Urinary bladder (tissue), 4 donors: Measurements from ENCODE around the gene CD109. TPM values are rescaled to one million over a fixed set of nuclear protein-coding genes. Genes with fewer than 3 reads are reported as not detected.
"Not testable (repeated sequence)": the region's sequence is repeated elsewhere in the genome, so short reads cannot be mapped to it uniquely, and the experiment has no call there.

Experiments used
- DNase-seq: peaks from one replicate; pipeline ENCODE4 v3.0.0-alpha.2; 2015; ENCODE audit errors: extremely low spot score
- H3K27ac ChIP-seq: one replicate; pipeline ENCODE4 v1.5.1; 2013; ENCODE audit warnings: low read depth, mild to moderate bottlenecking, moderate library complexity
- H3K36me3 ChIP-seq: one replicate; pipeline ENCODE4 v1.6.1; 2013; ENCODE audit warnings: mild to moderate bottlenecking, moderate library complexity; ENCODE audit not compliant: insufficient read depth
- H3K4me1 ChIP-seq: one replicate; pipeline ENCODE4 v1.6.1; 2013; ENCODE audit warnings: mild to moderate bottlenecking, moderate library complexity; ENCODE audit not compliant: insufficient read depth
- H3K4me3 ChIP-seq: one replicate; pipeline ENCODE4 v1.5.1; 2013; ENCODE audit warnings: low read depth, low read length
- WGBS: extraction: QIAGEN DNeasy Blood & Tissue Kit; methylation state at CpG from one replicate; pipeline ENCODE4 v1.1.7; 2013; 5-methylcytosine and 5-hydroxymethylcytosine counted together
- polyA plus RNA-seq: library from polyadenylated mRNA; stranded (reverse); fragments of 200-250 nt; gene quantifications from one replicate; pipeline ENCODE4 v1.2.3, GENCODE V29; 2013
- total RNA-seq: library from RNA; depleted of rRNA; stranded (reverse); fragments of >200 nt; gene quantifications from one replicate; pipeline ENCODE4 v1.2.3, GENCODE V29; 2014
- donor health status: healthy with polysubstance abuse.
- donor health status: healthy.

The CD109 gene
- total and polyA plus RNA-seq, 2 donors: 7.0 to 34.9 TPM

GRCh38 chr6:73800997-73801396 is 105.0 kb downstream of the CD109 start:
- DNase-seq: no peak
- Histone ChIP-seq H3K4me3 (no peak overlapping the region), H3K4me1 (peaks cover 1% of the 10 kb centered on the region), H3K36me3 (no peaks in the 10 kb centered on the region), H3K27ac (no peak overlapping the region)
- WGBS: 46% methylated on average over 1 of the region's 1 CpG

- Histone ChIP-seq H3K27ac (no peak overlapping the region), H3K36me3 (no peaks in the 10 kb centered on the region), H3K4me3 (no peak overlapping the region), H3K4me1 (peaks cover 1% of the 10 kb centered on the region)
- 74% methylated on average over 1 of the region's 1 CpG for WGBS
- no peak for DNase-seq
Measured at GRCh38 chr6:73801652-73802268, 105.8 kb downstream of the CD109 start.

GRCh38 chr6:73802366-73802765 is 106.4 kb downstream of the CD109 start:
- no peak for DNase-seq
- Histone ChIP-seq H3K4me3 (no peak overlapping the region), H3K36me3 (no peaks in the 10 kb centered on the region), H3K4me1 (peaks cover 1% of the 10 kb centered on the region), H3K27ac (no peak overlapping the region)
- WGBS: 79% methylated on average over 2 of the region's 2 CpGs

GRCh38 chr6:73803562-73804241 is 107.7 kb downstream of the CD109 start:
- H3K27ac ChIP-seq: no peak overlapping the region
- WGBS: 50% methylated on average over 5 of the region's 5 CpGs
- no peak for DNase-seq
- H3K4me1 ChIP-seq: peaks cover 1% of the 10 kb centered on the region
- no peaks in the 10 kb centered on the region for H3K36me3 ChIP-seq
- no peak overlapping the region for H3K4me3 ChIP-seq

- not testable (repeated sequence) for H3K27ac ChIP-seq, H3K36me3 ChIP-seq, DNase-seq, H3K4me1 ChIP-seq, H3K4me3 ChIP-seq
- WGBS: 82% methylated on average over 7 of the region's 7 CpGs
Measured at GRCh38 chr6:73805221-73805620, 109.2 kb downstream of the CD109 start.

GRCh38 chr6:73805982-73806381 is 110.0 kb downstream of the CD109 start:
- not testable (repeated sequence) for H3K4me1 ChIP-seq, H3K4me3 ChIP-seq, H3K27ac ChIP-seq, H3K36me3 ChIP-seq, DNase-seq
- WGBS: 99% methylated on average over 3 of the region's 4 CpGs

GRCh38 chr6:73811706-73812105 is 115.7 kb downstream of the CD109 start:
- H3K36me3 ChIP-seq: no peaks in the 10 kb centered on the region
- no peak for DNase-seq
- no peaks in the 10 kb centered on the region for H3K4me1 ChIP-seq
- H3K27ac ChIP-seq: no peak overlapping the region
- no peak overlapping the region for H3K4me3 ChIP-seq

GRCh38 chr6:73817253-73817652 is 121.2 kb downstream of the CD109 start:
- DNase-seq: no peak
- no peak overlapping the region for H3K27ac ChIP-seq
- WGBS: 68% methylated on average over 1 of the region's 1 CpG
- H3K4me3 ChIP-seq: no peak overlapping the region
- no peaks in the 10 kb centered on the region for H3K36me3 ChIP-seq
- no peaks in the 10 kb centered on the region for H3K4me1 ChIP-seq

- 45% methylated on average over 6 of the region's 6 CpGs for WGBS
- Histone ChIP-seq H3K36me3 (no peaks in the 10 kb centered on the region), H3K4me3 (no peak overlapping the region), H3K27ac (no peak overlapping the region), H3K4me1 (no peaks in the 10 kb centered on the region)
- DNase-seq: no peak
Measured at GRCh38 chr6:73823046-73823735, 127.2 kb downstream of the CD109 start.

GRCh38 chr6:73823832-73824231 is 127.8 kb downstream of the CD109 start:
- no peaks in the 10 kb centered on the region for H3K4me1 ChIP-seq
- DNase-seq: no peak
- H3K27ac ChIP-seq: no peak overlapping the region
- WGBS: 83% methylated on average over 1 of the region's 1 CpG
- H3K36me3 ChIP-seq: no peaks in the 10 kb centered on the region
- no peak overlapping the region for H3K4me3 ChIP-seq

GRCh38 chr6:73826571-73826970 is 130.6 kb downstream of the CD109 start:
- no peak for DNase-seq
- H3K27ac ChIP-seq: no peak overlapping the region
- no peaks in the 10 kb centered on the region for H3K36me3 ChIP-seq
- no peaks in the 10 kb centered on the region for H3K4me1 ChIP-seq
- no peak overlapping the region for H3K4me3 ChIP-seq
- 89% methylated on average over 1 of the region's 1 CpG for WGBS

GRCh38 chr6:73830119-73830518 is 134.1 kb downstream of the CD109 start:
- H3K4me1 ChIP-seq: no peaks in the 10 kb centered on the region
- H3K27ac ChIP-seq: no peak overlapping the region
- no peak for DNase-seq
- H3K36me3 ChIP-seq: no peaks in the 10 kb centered on the region
- 79% methylated on average over 2 of the region's 2 CpGs for WGBS
- no peak overlapping the region for H3K4me3 ChIP-seq

GRCh38 chr6:73832313-73832712 is 136.3 kb downstream of the CD109 start:
- Histone ChIP-seq H3K4me1 (no peaks in the 10 kb centered on the region), H3K36me3 (no peaks in the 10 kb centered on the region), H3K27ac (no peak overlapping the region), H3K4me3 (no peak overlapping the region)
- WGBS: 73% methylated on average over 1 of the region's 1 CpG
- no peak for DNase-seq

- H3K4me3 ChIP-seq, H3K4me1 ChIP-seq, H3K27ac ChIP-seq, DNase-seq, H3K36me3 ChIP-seq: not testable (repeated sequence)
Measured at GRCh38 chr6:73844696-73845095, 148.7 kb downstream of the CD109 start.
